IMR-90 (cell line): ENCODE measurements around the gene ABCC10. TPM values are rescaled to one million over a fixed set of nuclear protein-coding genes. Genes with fewer than 3 reads are reported as not detected.
"Not testable (repeated sequence)": the region's sequence is repeated elsewhere in the genome, so short reads cannot be mapped to it uniquely, and the experiment has no call there.

Source experiments
- ATAC-seq: fragments of 200-7000 bp; cut with Tn5 transposase; 2 replicates; pipeline ENCODE4 v1.9.1; 2020; ENCODE audit warnings: low read depth, mild to moderate bottlenecking, moderate library complexity
- BruUV-seq: library from RNA; stranded (reverse); fragments of 400-500 nt; replicated peaks from 2 replicates; lab custom pipeline; 2021; lab: Mats Ljungman, UMichigan
- CTCF ChIA-PET: fragments of 300-600 bp; formaldehyde crosslinking; extraction: SDS; loops from one replicate; lab custom pipeline; 2021; ENCODE audit warnings: antibody characterized with exemption; lab: Yijun Ruan, JAX
- POLR2A ChIA-PET: fragments of 300-600 bp; sonication (Branson Sonifier 250); formaldehyde crosslinking; loops from one replicate; lab custom pipeline; 2022; ENCODE audit warnings: antibody characterized with exemption; ENCODE audit not compliant: unreplicated experiment; lab: Charles Lee
- DNase-seq: peaks from one replicate; pipeline ENCODE4 v3.0.0; 2013
- H2AFZ ChIP-seq: replicated peaks from 2 replicates; pipeline ENCODE3; 2013; ENCODE audit warnings: low read length, mild to moderate bottlenecking; ENCODE audit not compliant: poor library complexity
- H2AK5ac ChIP-seq: 2 replicates; pipeline ENCODE4 v1.6.1; 2013; ENCODE audit warnings: low read depth, low read length, inconsistent platforms
- H2AK9ac ChIP-seq: replicated peaks from 2 replicates; pipeline ENCODE3; 2013; ENCODE audit warnings: mild to moderate bottlenecking, low read depth, low read length, moderate library complexity; ENCODE audit not compliant: poor library complexity
- H2BK120ac ChIP-seq: 2 replicates; pipeline ENCODE4 v1.6.1; 2013; ENCODE audit warnings: low read depth, low read length, inconsistent platforms
- H2BK15ac ChIP-seq: 3 replicates; pipeline ENCODE4 v1.6.1; 2013; ENCODE audit warnings: low read depth, low read length, inconsistent platforms
- H2BK20ac ChIP-seq: 2 replicates; pipeline ENCODE4 v1.6.1; 2013; ENCODE audit warnings: low read depth, mild to moderate bottlenecking, inconsistent platforms, low read length, moderate library complexity
- H2BK5ac ChIP-seq: 2 replicates; pipeline ENCODE4 v1.6.1; 2013; ENCODE audit warnings: mild to moderate bottlenecking, low read depth, low read length, inconsistent platforms; ENCODE audit not compliant: poor library complexity, severe bottlenecking
- H3K14ac ChIP-seq: replicated peaks from 2 replicates; pipeline ENCODE4 v1.6.1; 2013; ENCODE audit warnings: low read depth, low read length, inconsistent platforms
- H3K18ac ChIP-seq: 2 replicates; pipeline ENCODE4 v1.6.1; 2013; ENCODE audit warnings: low read depth, low read length, control low read depth
- H3K23ac ChIP-seq: 2 replicates; pipeline ENCODE4 v1.6.1; 2013; ENCODE audit warnings: low read depth, low read length, inconsistent platforms
- H3K27ac ChIP-seq: 2 replicates; pipeline ENCODE4 v1.5.1; 2013; ENCODE audit warnings: mild to moderate bottlenecking, control low read depth, low read length; ENCODE audit not compliant: insufficient read depth
- H3K27me3 ChIP-seq: 2 replicates; pipeline ENCODE4 v1.6.1; 2013; ENCODE audit warnings: low read length; ENCODE audit not compliant: control insufficient read depth, insufficient read depth
- H3K36me3 ChIP-seq: 2 replicates; pipeline ENCODE4 v1.6.1; 2013; ENCODE audit warnings: low read length, mixed read lengths; ENCODE audit not compliant: control insufficient read depth, insufficient read depth
- H3K4ac ChIP-seq: 2 replicates; pipeline ENCODE4 v1.6.1; 2013; ENCODE audit warnings: low read depth, low read length, inconsistent platforms
- H3K4me1 ChIP-seq: 2 replicates; pipeline ENCODE4 v1.6.1; 2013; ENCODE audit warnings: low read length, mixed read lengths; ENCODE audit not compliant: control insufficient read depth, insufficient read depth
- H3K4me2 ChIP-seq: 2 replicates; pipeline ENCODE4 v1.6.1; 2013; ENCODE audit warnings: low read depth, mild to moderate bottlenecking, control low read depth, low read length, moderate library complexity
- H3K4me3 ChIP-seq: 2 replicates; pipeline ENCODE4 v1.5.1; 2013; ENCODE audit warnings: low read depth, mild to moderate bottlenecking, control low read depth, low read length, moderate library complexity; ENCODE audit not compliant: insufficient read depth
- H3K56ac ChIP-seq: 2 replicates; pipeline ENCODE4 v1.6.1; 2013; ENCODE audit warnings: low read length, inconsistent platforms; ENCODE audit not compliant: insufficient read depth; ENCODE audit errors: extremely low read depth
- H3K79me1 ChIP-seq, 2 experiments: 2 replicates each; pipeline ENCODE4 v1.6.1; 2013; ENCODE audit warnings: low read length in 2 of 2, inconsistent platforms in 1 of 2, low read depth in 1 of 2
- H3K9ac ChIP-seq: 2 replicates; pipeline ENCODE4 v1.6.1; 2013; ENCODE audit warnings: low read depth, low read length, control low read depth
- H3K9me1 ChIP-seq: 2 replicates; pipeline ENCODE4 v1.6.1; 2013; ENCODE audit warnings: low read length, inconsistent platforms; ENCODE audit not compliant: insufficient read depth
- H3K9me3 ChIP-seq: 2 replicates; pipeline ENCODE4 v1.6.1; 2013; ENCODE audit warnings: low read length; ENCODE audit not compliant: control insufficient read depth, insufficient read depth
- H4K20me1 ChIP-seq: 2 replicates; pipeline ENCODE4 v1.6.1; 2013; ENCODE audit warnings: low read length, inconsistent platforms; ENCODE audit not compliant: insufficient read depth
- H4K5ac ChIP-seq: 2 replicates; pipeline ENCODE4 v1.6.1; 2013; ENCODE audit warnings: mild to moderate bottlenecking, low read depth, low read length, control low read depth
- H4K8ac ChIP-seq, 2 experiments: 2 replicates each; pipeline ENCODE4 v1.6.1; 2013; ENCODE audit warnings: low read depth in 2 of 2, low read length in 2 of 2, control low read depth in 1 of 2, inconsistent platforms in 1 of 2
- H4K91ac ChIP-seq: 2 replicates; pipeline ENCODE4 v1.6.1; 2013; ENCODE audit warnings: low read depth, low read length, inconsistent platforms; ENCODE audit not compliant: insufficient read depth
- MAFK ChIP-seq: IDR thresholded peaks from 2 replicates; pipeline ENCODE4 v1.6.1; 2012; ENCODE audit warnings: low read depth, low read length, improper control_type of control experiment
- WGBS, 2 experiments: methylation state at CpG; one replicate each; pipeline versions ENCODE4 v1.1.5 to v1.1.7; 2013; ENCODE audit warnings: missing lambda C conversion rate in 2 of 2; ENCODE audit not compliant: insufficient read length in 1 of 2; ENCODE audit errors: extremely low coverage in 2 of 2; 5-methylcytosine and 5-hydroxymethylcytosine counted together
- dilution Hi-C: fragments of 300-500 bp; cut with HindIII; formaldehyde crosslinking; loops from one replicate; pipeline ENCODE4 v1.14.3; 2018; ENCODE audit warnings: low sequenced_read_pairs; ENCODE audit not compliant: unreplicated experiment
- in situ Hi-C: fragments of 300-500 bp; cut with MboI; formaldehyde crosslinking; loops from 3 replicates; pipeline ENCODE4 v1.14.3; 2019; ENCODE audit warnings: low sequenced_read_pairs, inconsistent platforms, mixed read lengths
- intact Hi-C: fragments of 100-400 bp; cut with micrococcal nuclease; formaldehyde crosslinking; loops from 2 replicates; pipeline ENCODE4 v1.10.0; 2022
- polyA plus RNA-seq, 3 experiments: library from polyadenylated mRNA; depleted of rRNA; stranded (reverse); fragments of >200 nt; gene quantifications; 2 replicates each; pipeline ENCODE4 v1.2.3, GENCODE V29; 2012; ENCODE audit warnings: low replicate concordance in 1 of 3
- total RNA-seq: library from RNA; depleted of rRNA; stranded (reverse); fragments of >200 nt; gene quantifications from 2 replicates; pipeline ENCODE4 v1.2.3, GENCODE V29; 2012

The ABCC10 gene
- total and polyA plus RNA-seq, 2 of the 4 experiments (the other 2 are of a cell fraction) = 7.0 to 26.3 TPM

GRCh38 chr6:43390753-43391439, 36.4 kb upstream of the ABCC10 start:
- H3K4ac ChIP-seq, H4K91ac ChIP-seq, in situ Hi-C loops, CTCF ChIA-PET, H3K36me3 ChIP-seq, H3K4me1 ChIP-seq, H3K23ac ChIP-seq, H3K9me1 ChIP-seq, H3K4me3 ChIP-seq, H4K8ac ChIP-seq, H3K27ac ChIP-seq, H2AFZ ChIP-seq, H3K9me3 ChIP-seq, DNase-seq, H3K18ac ChIP-seq, H4K5ac ChIP-seq, H3K14ac ChIP-seq, H2BK5ac ChIP-seq, POLR2A ChIA-PET, H2AK5ac ChIP-seq, H2AK9ac ChIP-seq, H2BK20ac ChIP-seq, H2BK15ac ChIP-seq, intact Hi-C loops, H2BK120ac ChIP-seq, H3K79me1 ChIP-seq, ATAC-seq, H3K56ac ChIP-seq, H4K20me1 ChIP-seq, BruUV-seq, H3K9ac ChIP-seq, dilution Hi-C loops, H3K4me2 ChIP-seq: not testable (repeated sequence)
- 0 out of 2 replicates have a peak, but pooled peaks have one; percentile 39 for TF ChIP-seq MAFK
- peaks cover 31% of the 10 kb centered on the region for H3K27me3 ChIP-seq
- WGBS, 2 experiments = no CpG with 5 or more reads among the region's 10 CpGs
